Muscle layer of duodenum (tissue), 2 donors: ENCODE results near the gene SVIL.
"Not testable (repeated sequence)": the region's sequence is repeated elsewhere in the genome, so short reads cannot be mapped to it uniquely, and the experiment has no call there.

Experiments used
- H3K27ac ChIP-seq: one replicate; pipeline ENCODE4 v1.7.0; 2013; ENCODE audit warnings: mild to moderate bottlenecking, low read length
- H3K27me3 ChIP-seq: one replicate; pipeline ENCODE4 v1.7.0; 2013; ENCODE audit warnings: low read depth, mild to moderate bottlenecking, control low read depth, low read length
- H3K36me3 ChIP-seq, 2 donors: one replicate each; pipeline ENCODE4 v1.7.0; 2013; ENCODE audit warnings: low read length in 2 of 2, control low read depth in 1 of 2, mild to moderate bottlenecking in 1 of 2; ENCODE audit not compliant: insufficient read depth in 2 of 2, control insufficient read depth in 1 of 2
- H3K4me1 ChIP-seq, 2 donors: one replicate each; pipeline ENCODE4 v1.7.0; 2013; ENCODE audit warnings: low read length in 2 of 2, mild to moderate bottlenecking in 2 of 2, control low read depth in 1 of 2, moderate library complexity in 1 of 2; ENCODE audit not compliant: insufficient read depth in 2 of 2, control insufficient read depth in 1 of 2
- H3K4me3 ChIP-seq, 2 donors: one replicate each; pipeline ENCODE4 v1.7.0; 2013; ENCODE audit warnings: low read length in 2 of 2, low read depth in 1 of 2, mild to moderate bottlenecking in 1 of 2
- H3K9me3 ChIP-seq, 2 donors: one replicate each; pipeline ENCODE4 v1.7.0; 2013; ENCODE audit warnings: low read length in 2 of 2, control low read depth in 1 of 2, mild to moderate bottlenecking in 1 of 2; ENCODE audit not compliant: control insufficient read depth in 1 of 2
- donor health status: healthy.

The SVIL gene

GRCh38 chr10:29473406-29474100 lies 161.2 kb downstream of the SVIL start:
- Histone ChIP-seq H3K27me3 (no peaks in the 10 kb centered on the region), H3K36me3 (peaks cover 43 to 56% of the 10 kb centered on the region in 2 donors), H3K27ac (no peak overlapping the region), H3K9me3 (no peaks in the 10 kb centered on the region), H3K4me1 (peaks cover 0 to 39% of the 10 kb centered on the region in 2 donors), H3K4me3 (no peak overlapping the region)

- H3K4me1 ChIP-seq: peaks cover 0 to 39% of the 10 kb centered on the region in 2 donors
- H3K27ac ChIP-seq: no peak overlapping the region
- no peak overlapping the region for H3K4me3 ChIP-seq
- no peaks in the 10 kb centered on the region for H3K9me3 ChIP-seq
- peaks cover 42 to 51% of the 10 kb centered on the region in 2 donors for H3K36me3 ChIP-seq
- no peaks in the 10 kb centered on the region for H3K27me3 ChIP-seq
Measured at GRCh38 chr10:29473087-29473356, 161.7 kb downstream of the SVIL start.

- H3K27ac ChIP-seq: no peak overlapping the region
- H3K4me1 ChIP-seq: peaks cover 0 to 39% of the 10 kb centered on the region in 2 donors
- H3K36me3 ChIP-seq: peaks cover 47 to 49% of the 10 kb centered on the region in 2 donors
- no peaks in the 10 kb centered on the region for H3K9me3 ChIP-seq
- H3K4me3 ChIP-seq: no peak overlapping the region
- H3K27me3 ChIP-seq: no peaks in the 10 kb centered on the region
Measured at GRCh38 chr10:29472301-29473086, 162.3 kb downstream of the SVIL start.

GRCh38 chr10:29471544-29471859 lies 163.3 kb downstream of the SVIL start:
- H3K4me3 ChIP-seq: no peak overlapping the region
- H3K36me3 ChIP-seq: peaks cover 49 to 58% of the 10 kb centered on the region in 2 donors
- H3K27ac ChIP-seq: no peak overlapping the region
- H3K27me3 ChIP-seq: no peaks in the 10 kb centered on the region
- H3K9me3 ChIP-seq: no peaks in the 10 kb centered on the region
- peaks cover 0 to 39% of the 10 kb centered on the region in 2 donors for H3K4me1 ChIP-seq

GRCh38 chr10:29470843-29471543 lies 163.8 kb downstream of the SVIL start:
- Histone ChIP-seq H3K4me1 (peaks cover 0 to 39% of the 10 kb centered on the region in 2 donors), H3K36me3 (peaks cover 49 to 58% of the 10 kb centered on the region in 2 donors), H3K27me3 (no peaks in the 10 kb centered on the region), H3K9me3 (no peaks in the 10 kb centered on the region), H3K27ac (no peak overlapping the region), H3K4me3 (no peak overlapping the region)

GRCh38 chr10:29470355-29470705 lies 164.4 kb downstream of the SVIL start:
- H3K9me3 ChIP-seq: no peaks in the 10 kb centered on the region
- no peak overlapping the region for H3K27ac ChIP-seq
- H3K4me1 ChIP-seq: peaks cover 0 to 39% of the 10 kb centered on the region in 2 donors
- H3K4me3 ChIP-seq: no peak overlapping the region
- H3K36me3 ChIP-seq: peaks cover 55 to 56% of the 10 kb centered on the region in 2 donors
- H3K27me3 ChIP-seq: no peaks in the 10 kb centered on the region

GRCh38 chr10:29469481-29470354 lies 165.1 kb downstream of the SVIL start:
- H3K27ac ChIP-seq: no peak overlapping the region
- no peak overlapping the region for H3K4me3 ChIP-seq
- peaks cover 0 to 39% of the 10 kb centered on the region in 2 donors for H3K4me1 ChIP-seq
- H3K27me3 ChIP-seq: no peaks in the 10 kb centered on the region
- H3K36me3 ChIP-seq: peaks cover 60 to 61% of the 10 kb centered on the region in 2 donors
- no peaks in the 10 kb centered on the region for H3K9me3 ChIP-seq

- H3K9me3 ChIP-seq: no peaks in the 10 kb centered on the region
- H3K4me1 ChIP-seq: peaks cover 0 to 6% of the 10 kb centered on the region in 2 donors
- H3K36me3 ChIP-seq: peaks cover 55 to 79% of the 10 kb centered on the region in 2 donors
- H3K27ac ChIP-seq: no peak overlapping the region
- no peaks in the 10 kb centered on the region for H3K27me3 ChIP-seq
- no peak overlapping the region for H3K4me3 ChIP-seq
Measured at GRCh38 chr10:29465384-29465783, 169.4 kb downstream of the SVIL start.

- H3K9me3 ChIP-seq, H3K4me3 ChIP-seq, H3K27me3 ChIP-seq, H3K27ac ChIP-seq, H3K4me1 ChIP-seq: not testable (repeated sequence)
- peaks cover 54 to 80% of the 10 kb centered on the region in 2 donors for H3K36me3 ChIP-seq
Measured at GRCh38 chr10:29464671-29465171, 170.1 kb downstream of the SVIL start.

- Histone ChIP-seq H3K9me3 (no peaks in the 10 kb centered on the region), H3K4me3 (no peak overlapping the region), H3K27ac (no peak overlapping the region), H3K27me3 (no peaks in the 10 kb centered on the region), H3K36me3 (peaks cover 38 to 91% of the 10 kb centered on the region in 2 donors), H3K4me1 (peaks cover 0 to 4% of the 10 kb centered on the region in 2 donors)
Measured at GRCh38 chr10:29461042-29461441, 173.7 kb downstream of the SVIL start.

GRCh38 chr10:29458190-29458589 lies 176.6 kb downstream of the SVIL start:
- H3K4me1 ChIP-seq, H3K27ac ChIP-seq, H3K4me3 ChIP-seq, H3K27me3 ChIP-seq, H3K9me3 ChIP-seq: not testable (repeated sequence)
- peaks cover 29 to 70% of the 10 kb centered on the region in 2 donors for H3K36me3 ChIP-seq
